LNCaP clone FGC (cell line): ENCODE measurements around the gene SGO2.

Experiments used
- DNase-seq: peaks from one replicate; pipeline ENCODE4 v3.0.0-alpha.2; 2011; ENCODE audit warnings: low read depth
- H3K4me3 ChIP-seq: 2 replicates; pipeline ENCODE4 v1.5.1; 2011; ENCODE audit warnings: mild to moderate bottlenecking, low read depth, low read length, control low read depth
- TF ChIP-seq, protein P1 (sequence below): IDR thresholded peaks from 2 replicates; pipeline ENCODE4 v1.5.1; 2012; ENCODE audit warnings: mild to moderate bottlenecking; ENCODE audit not compliant: control insufficient read depth, insufficient read depth; ENCODE audit errors: extremely low read depth

Gene SGO2

DNA sequence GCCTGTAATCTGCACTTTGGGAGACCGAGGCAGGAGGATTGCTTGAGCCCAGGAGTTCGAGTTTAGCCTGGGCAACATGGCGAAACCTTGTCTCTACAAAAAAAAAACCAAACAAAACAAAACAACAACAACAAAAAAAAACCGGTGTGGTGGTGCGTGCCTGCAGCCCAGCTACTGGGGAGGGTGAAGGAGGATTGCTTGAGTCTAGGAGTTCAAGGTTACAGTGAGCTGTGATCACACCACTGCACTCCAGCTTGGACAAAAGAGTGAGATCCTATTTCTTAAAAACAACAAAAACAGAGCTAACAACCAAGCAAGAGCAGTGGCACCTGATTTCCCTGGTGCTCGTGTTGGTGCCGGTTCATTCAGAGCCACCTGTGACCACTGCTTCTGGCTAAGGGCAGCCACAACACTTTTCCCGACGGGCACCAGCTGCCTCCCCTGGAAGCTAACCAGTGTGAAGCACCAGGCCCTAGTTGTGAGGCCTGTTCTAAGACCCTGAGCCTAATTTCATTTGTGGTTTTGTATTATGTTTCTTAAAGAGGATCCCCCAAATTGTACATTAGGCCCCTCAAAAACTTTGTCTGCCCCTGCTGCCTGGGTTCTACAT lies 61.1 kb downstream of the SGO2 start:
- TF ChIP-seq, protein P1, sequence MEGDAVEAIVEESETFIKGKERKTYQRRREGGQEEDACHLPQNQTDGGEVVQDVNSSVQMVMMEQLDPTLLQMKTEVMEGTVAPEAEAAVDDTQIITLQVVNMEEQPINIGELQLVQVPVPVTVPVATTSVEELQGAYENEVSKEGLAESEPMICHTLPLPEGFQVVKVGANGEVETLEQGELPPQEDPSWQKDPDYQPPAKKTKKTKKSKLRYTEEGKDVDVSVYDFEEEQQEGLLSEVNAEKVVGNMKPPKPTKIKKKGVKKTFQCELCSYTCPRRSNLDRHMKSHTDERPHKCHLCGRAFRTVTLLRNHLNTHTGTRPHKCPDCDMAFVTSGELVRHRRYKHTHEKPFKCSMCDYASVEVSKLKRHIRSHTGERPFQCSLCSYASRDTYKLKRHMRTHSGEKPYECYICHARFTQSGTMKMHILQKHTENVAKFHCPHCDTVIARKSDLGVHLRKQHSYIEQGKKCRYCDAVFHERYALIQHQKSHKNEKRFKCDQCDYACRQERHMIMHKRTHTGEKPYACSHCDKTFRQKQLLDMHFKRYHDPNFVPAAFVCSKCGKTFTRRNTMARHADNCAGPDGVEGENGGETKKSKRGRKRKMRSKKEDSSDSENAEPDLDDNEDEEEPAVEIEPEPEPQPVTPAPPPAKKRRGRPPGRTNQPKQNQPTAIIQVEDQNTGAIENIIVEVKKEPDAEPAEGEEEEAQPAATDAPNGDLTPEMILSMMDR, result no peak
- DNase-seq, result no peak
- no peak overlapping the region for H3K4me3 ChIP-seq

DNA sequence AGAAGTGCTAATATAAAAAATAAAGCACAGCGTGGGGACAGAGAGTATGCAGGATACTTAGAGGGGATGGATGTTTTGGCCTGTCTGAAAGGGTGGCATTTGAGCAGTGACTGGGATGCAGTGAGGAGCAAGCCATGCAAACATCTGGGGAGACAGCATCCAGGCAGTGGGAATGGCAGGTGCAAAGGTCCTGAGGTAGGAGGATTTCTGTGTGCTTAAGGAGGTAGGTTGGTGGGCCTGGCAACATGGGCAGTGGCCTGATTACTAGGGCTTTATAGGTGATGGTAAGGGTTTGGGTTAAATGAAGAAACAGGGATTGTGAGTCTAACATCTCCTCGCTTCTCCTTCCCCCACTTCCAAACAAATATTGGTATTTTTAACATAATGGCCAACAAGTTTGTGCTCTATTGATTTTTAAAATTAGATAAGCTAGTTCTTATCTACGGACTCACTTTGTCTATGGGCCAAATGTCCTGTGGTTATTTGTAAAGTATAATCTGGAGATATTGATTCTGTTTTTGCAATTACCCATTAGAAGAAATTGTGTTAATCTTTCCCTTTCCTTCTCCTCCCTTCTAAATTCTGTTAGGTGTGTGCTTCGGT lies 62.2 kb downstream of the SGO2 start:
- H3K4me3 ChIP-seq, result no peak overlapping the region
- DNase-seq, result no peak
- TF ChIP-seq, protein P1, result no peak

DNA sequence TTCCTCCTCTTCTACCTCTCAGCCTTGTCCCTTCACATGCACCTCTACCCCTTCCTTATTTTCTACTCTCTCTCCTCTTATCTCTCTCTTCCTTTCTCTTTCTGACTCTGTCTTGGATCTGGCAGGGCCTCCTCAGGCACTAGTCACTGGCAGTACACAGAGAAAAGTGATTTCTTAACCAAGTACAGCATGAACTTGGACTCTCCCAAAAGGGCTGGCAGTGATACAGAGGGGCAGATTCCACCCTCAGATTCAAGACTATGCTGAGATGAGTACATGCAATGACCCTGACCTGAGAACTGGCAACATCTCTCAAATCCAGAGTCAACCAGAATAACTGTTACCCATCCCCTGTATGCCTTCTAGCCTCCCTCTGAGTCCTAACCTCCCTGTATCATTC lies 64.1 kb downstream of the SGO2 start:
- H3K4me3 ChIP-seq, result no peak overlapping the region
- TF ChIP-seq, protein P1, result no peak
- no peak for DNase-seq

DNA sequence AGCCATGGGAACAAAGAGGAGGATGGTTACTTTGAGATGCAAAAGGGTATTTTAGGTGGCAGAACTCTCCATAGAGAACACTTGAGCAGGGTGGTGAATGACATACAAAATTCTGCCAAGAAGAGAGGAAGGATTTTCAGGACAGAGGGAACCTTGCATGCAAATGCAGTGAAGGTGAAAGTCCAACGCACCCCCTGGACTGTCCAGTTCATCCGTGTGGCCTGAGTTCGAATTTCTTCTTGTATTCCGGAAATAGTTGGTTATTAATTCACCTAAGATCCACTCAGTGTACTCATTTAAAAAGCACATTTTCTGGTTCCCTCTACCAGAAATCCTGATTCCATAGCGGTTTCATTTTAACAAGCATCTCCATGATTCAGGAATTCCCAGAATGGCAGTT lies 65.3 kb downstream of the SGO2 start:
- TF ChIP-seq, protein P1, result no peak
- DNase-seq, result no peak
- no peak overlapping the region for H3K4me3 ChIP-seq

DNA sequence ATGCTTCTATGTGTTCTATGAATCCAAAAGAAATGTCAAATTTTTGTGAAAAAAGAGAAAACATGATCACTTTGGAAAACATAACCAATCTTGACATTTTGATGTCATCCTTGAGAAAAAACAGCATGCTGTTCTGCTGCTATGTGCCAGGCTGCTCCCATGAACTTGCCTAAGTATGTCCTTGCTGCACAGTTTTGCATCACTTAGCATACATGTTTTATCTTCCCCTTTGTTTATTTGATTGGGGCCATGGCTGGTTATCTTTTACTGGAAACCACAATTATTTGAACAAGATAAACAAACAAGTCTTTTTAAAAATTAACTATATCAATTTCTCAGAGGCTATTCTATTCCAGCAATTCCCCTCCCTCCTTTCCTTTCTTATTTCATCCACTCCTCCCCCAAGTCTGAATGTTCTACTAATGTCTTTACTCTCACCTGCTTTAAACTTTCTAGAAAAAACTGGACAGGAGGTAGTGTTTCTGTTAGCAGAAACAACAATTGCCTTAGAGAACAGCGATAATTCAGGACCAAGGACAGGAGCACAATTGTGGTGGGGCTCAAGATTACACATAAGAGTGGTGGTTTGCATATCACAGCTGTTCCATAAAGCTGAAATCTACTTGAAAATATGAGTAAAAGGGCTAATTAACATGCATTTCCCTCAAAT lies 66.5 kb downstream of the SGO2 start:
- no peak overlapping the region for H3K4me3 ChIP-seq
- TF ChIP-seq, protein P1, result no peak
- no peak for DNase-seq

DNA sequence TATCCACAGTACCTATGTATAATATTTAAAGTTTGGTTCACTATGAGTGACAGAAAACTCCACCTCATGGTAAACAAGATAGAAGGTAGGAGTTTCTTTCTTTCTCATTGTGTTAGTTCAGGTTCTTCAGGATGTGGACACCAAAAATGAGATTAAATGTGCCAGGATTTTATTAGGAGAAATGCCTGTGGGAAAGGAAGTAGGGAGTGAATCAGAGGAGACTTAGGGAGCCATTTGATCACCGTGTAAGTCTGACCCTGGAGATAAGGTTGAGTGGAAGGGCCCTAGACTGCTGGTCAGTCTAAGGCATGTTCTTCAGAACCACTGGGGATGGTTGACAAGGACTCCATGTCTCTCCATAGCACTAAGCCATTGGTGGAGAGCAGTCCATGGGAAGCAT lies 67.9 kb downstream of the SGO2 start:
- DNase-seq, result no peak
- H3K4me3 ChIP-seq, result no peak overlapping the region
- TF ChIP-seq, protein P1, result no peak
